ENCODE results near the gene DNM3.

GRCh38 chr1:172429331-172430127, 588.2 kb downstream of the DNM3 start:
- TF ChIP-seq CTCF (IDR thresholded peaks at IDR 0.05; ENCODE audit: extremely low read depth in 1 of 2, insufficient read depth in 1 of 2, low read depth in 1 of 2, low read length in 2 of 2) (peak; percentile 47 to 64), MAX (IDR thresholded peaks at IDR 0.05; ENCODE audit: insufficient read depth, insufficient read length) (no peak), EZH2 (IDR thresholded peaks at IDR 0.05; ENCODE audit: borderline replicate concordance, low read depth, low read length, severe bottlenecking) (no peak), POLR2AphosphoS5 (IDR thresholded peaks at IDR 0.05; ENCODE audit: insufficient read depth, low read depth, low read length) (no peak), POLR2A (IDR thresholded peaks at IDR 0.05; ENCODE audit: low read depth, low read length) (no peak), MYC (IDR thresholded peaks at IDR 0.05; ENCODE audit: low read depth, low read length) (no peak), FOS (IDR thresholded peaks at IDR 0.05; ENCODE audit: borderline replicate concordance, insufficient read depth, low read length) (no peak), GATA2 (IDR thresholded peaks at IDR 0.05; ENCODE audit: insufficient read depth, insufficient read length, low read depth, low read length) (no peak), JUN (IDR thresholded peaks at IDR 0.05; ENCODE audit: borderline replicate concordance, insufficient read depth, insufficient read length, low read depth) (no peak)
